ENCODE results near the gene PAPLN. TPM values are rescaled to one million over a fixed set of nuclear protein-coding genes. Genes with fewer than 3 reads are reported as not detected.

PAPLN gene
- total RNA-seq, 2 donors from 2014 or later = 18.4 to 20.1 TPM

GRCh38 chr14:73220634-73221033 lies 16.7 kb upstream of the PAPLN start:
- Mint-ChIP-seq H3K27me3 (ENCODE audit: insufficient read depth) (no peaks in the 10 kb centered on the region), H3K27ac (no peak overlapping the region), H3K4me1 (peaks cover 6% of the 10 kb centered on the region), H3K4me3 (no peak overlapping the region), H3K9me3 (no peaks in the 10 kb centered on the region), H3K36me3 (ENCODE audit: low read depth) (peaks cover 39% of the 10 kb centered on the region)
- peaks cover 74% of the 10 kb centered on the region for H3K36me3 ChIP-seq (ENCODE audit: control insufficient read depth, insufficient read depth, low read length)
- H3K4me1 ChIP-seq (ENCODE audit: control insufficient read depth, insufficient read depth, low read length) = no peaks in the 10 kb centered on the region
- no peaks in the 10 kb centered on the region for H3K27me3 ChIP-seq (ENCODE audit: control insufficient read depth, insufficient read depth, low read length, poor library complexity, severe bottlenecking)
- no peak for DNase-seq
- 88 to 97% methylated on average over 5 of the region's 5 CpGs for WGBS, 2 experiments (ENCODE audit: insufficient coverage in 1 of 2, insufficient read length in 1 of 2)
- no peak overlapping the region for H3K9ac ChIP-seq (ENCODE audit: extremely low read depth, low read length, poor library complexity, severe bottlenecking)
- no peaks in the 10 kb centered on the region for H3K9me3 ChIP-seq (ENCODE audit: control insufficient read depth, low read length)
- TF ChIP-seq, protein P1, sequence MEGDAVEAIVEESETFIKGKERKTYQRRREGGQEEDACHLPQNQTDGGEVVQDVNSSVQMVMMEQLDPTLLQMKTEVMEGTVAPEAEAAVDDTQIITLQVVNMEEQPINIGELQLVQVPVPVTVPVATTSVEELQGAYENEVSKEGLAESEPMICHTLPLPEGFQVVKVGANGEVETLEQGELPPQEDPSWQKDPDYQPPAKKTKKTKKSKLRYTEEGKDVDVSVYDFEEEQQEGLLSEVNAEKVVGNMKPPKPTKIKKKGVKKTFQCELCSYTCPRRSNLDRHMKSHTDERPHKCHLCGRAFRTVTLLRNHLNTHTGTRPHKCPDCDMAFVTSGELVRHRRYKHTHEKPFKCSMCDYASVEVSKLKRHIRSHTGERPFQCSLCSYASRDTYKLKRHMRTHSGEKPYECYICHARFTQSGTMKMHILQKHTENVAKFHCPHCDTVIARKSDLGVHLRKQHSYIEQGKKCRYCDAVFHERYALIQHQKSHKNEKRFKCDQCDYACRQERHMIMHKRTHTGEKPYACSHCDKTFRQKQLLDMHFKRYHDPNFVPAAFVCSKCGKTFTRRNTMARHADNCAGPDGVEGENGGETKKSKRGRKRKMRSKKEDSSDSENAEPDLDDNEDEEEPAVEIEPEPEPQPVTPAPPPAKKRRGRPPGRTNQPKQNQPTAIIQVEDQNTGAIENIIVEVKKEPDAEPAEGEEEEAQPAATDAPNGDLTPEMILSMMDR (conservative IDR thresholded peaks at IDR 0.05) = no peak
- peak overlapping the region; percentile 89 for H3K27ac ChIP-seq (ENCODE audit: low read depth, low read length)
- H3K4me3 ChIP-seq (ENCODE audit: low read length) = no peak overlapping the region

- Histone ChIP-seq H3K9me3 (ENCODE audit: control insufficient read depth, low read length) (no peaks in the 10 kb centered on the region), H3K4me1 (ENCODE audit: control insufficient read depth, insufficient read depth, low read length) (no peaks in the 10 kb centered on the region), H3K4me3 (ENCODE audit: low read length) (no peak overlapping the region), H3K27ac (ENCODE audit: low read depth, low read length) (no peak overlapping the region), H3K9ac (ENCODE audit: extremely low read depth, low read length, poor library complexity, severe bottlenecking) (no peak overlapping the region), H3K27me3 (ENCODE audit: control insufficient read depth, insufficient read depth, low read length, poor library complexity, severe bottlenecking) (no peaks in the 10 kb centered on the region), H3K36me3 (ENCODE audit: control insufficient read depth, insufficient read depth, low read length) (peaks cover 63% of the 10 kb centered on the region)
- H3K27ac Mint-ChIP-seq = no peak overlapping the region
- peaks cover 6% of the 10 kb centered on the region for H3K4me1 Mint-ChIP-seq
- WGBS, 2 experiments (ENCODE audit: insufficient coverage in 1 of 2, insufficient read length in 1 of 2) = 91% methylated on average over 1 to 2 of the region's 2 CpGs
- H3K4me3 Mint-ChIP-seq = no peak overlapping the region
- H3K27me3 Mint-ChIP-seq (ENCODE audit: insufficient read depth) = no peaks in the 10 kb centered on the region
- no peak for DNase-seq
- peaks cover 35% of the 10 kb centered on the region for H3K36me3 Mint-ChIP-seq (ENCODE audit: low read depth)
- TF ChIP-seq, protein P1 (conservative IDR thresholded peaks at IDR 0.05) = no peak
- no peaks in the 10 kb centered on the region for H3K9me3 Mint-ChIP-seq
Observed at GRCh38 chr14:73221945-73222344, 15.4 kb upstream of the PAPLN start.

GRCh38 chr14:73223049-73223448 lies 14.3 kb upstream of the PAPLN start:
- Histone ChIP-seq H3K4me3 (ENCODE audit: low read length) (no peak overlapping the region), H3K4me1 (ENCODE audit: control insufficient read depth, insufficient read depth, low read length) (no peaks in the 10 kb centered on the region), H3K9ac (ENCODE audit: extremely low read depth, low read length, poor library complexity, severe bottlenecking) (no peak overlapping the region), H3K9me3 (ENCODE audit: control insufficient read depth, low read length) (no peaks in the 10 kb centered on the region), H3K27me3 (ENCODE audit: control insufficient read depth, insufficient read depth, low read length, poor library complexity, severe bottlenecking) (no peaks in the 10 kb centered on the region), H3K36me3 (ENCODE audit: control insufficient read depth, insufficient read depth, low read length) (peaks cover 55% of the 10 kb centered on the region), H3K27ac (ENCODE audit: low read depth, low read length) (no peak overlapping the region)
- no peak for DNase-seq
- H3K4me3 Mint-ChIP-seq = no peak overlapping the region
- TF ChIP-seq, protein P1 (conservative IDR thresholded peaks at IDR 0.05) = no peak
- H3K9me3 Mint-ChIP-seq = no peaks in the 10 kb centered on the region
- 55 to 62% methylated on average over 3 to 5 of the region's 5 CpGs for WGBS, 2 experiments (ENCODE audit: insufficient coverage in 1 of 2, insufficient read length in 1 of 2)
- H3K27me3 Mint-ChIP-seq (ENCODE audit: insufficient read depth) = no peaks in the 10 kb centered on the region
- no peak overlapping the region for H3K27ac Mint-ChIP-seq
- H3K36me3 Mint-ChIP-seq (ENCODE audit: low read depth) = peaks cover 28% of the 10 kb centered on the region
- peaks cover 6% of the 10 kb centered on the region for H3K4me1 Mint-ChIP-seq
